Aorta (tissue), 5 donors: ENCODE results near the gene VSTM4. TPM values are rescaled to one million over a fixed set of nuclear protein-coding genes. Genes with fewer than 3 reads are reported as not detected.

Source experiments
- ATAC-seq: fragments of 200-7000 bp; cut with Tn5 transposase; one replicate; pipeline ENCODE4 v1.9.1; 2022; ENCODE audit warnings: moderate library complexity; ENCODE audit not compliant: low FRiP score
- DNase-seq, 2 donors: peaks; one replicate each; pipeline ENCODE4 v3.0.0-alpha.2; 2020
- H3K27ac ChIP-seq, 2 donors: one replicate each; pipeline ENCODE4 v1.5.1; 2013; ENCODE audit warnings: low read length in 2 of 2, mild to moderate bottlenecking in 2 of 2, moderate library complexity in 2 of 2, control low read depth in 1 of 2, inconsistent platforms in 1 of 2, low read depth in 1 of 2
- H3K27me3 ChIP-seq, 2 donors: one replicate each; pipeline ENCODE4 v1.6.1; 2013; ENCODE audit warnings: control low read depth in 1 of 2, low read length in 1 of 2, mild to moderate bottlenecking in 1 of 2, moderate library complexity in 1 of 2; ENCODE audit not compliant: insufficient read depth in 2 of 2, control insufficient read depth in 1 of 2
- H3K36me3 ChIP-seq, 2 donors: one replicate each; pipeline ENCODE4 v1.6.1; 2013; ENCODE audit warnings: control low read depth in 1 of 2, low read length in 1 of 2, mild to moderate bottlenecking in 1 of 2; ENCODE audit not compliant: insufficient read depth in 2 of 2, control insufficient read depth in 1 of 2
- H3K4me1 ChIP-seq, 2 donors: one replicate each; pipeline ENCODE4 v1.6.1; 2013; ENCODE audit warnings: low read length in 2 of 2, control low read depth in 1 of 2, mild to moderate bottlenecking in 1 of 2, moderate library complexity in 1 of 2; ENCODE audit not compliant: insufficient read depth in 2 of 2, control insufficient read depth in 1 of 2
- H3K4me3 ChIP-seq, 2 donors: one replicate each; pipeline ENCODE4 v1.5.1; 2013; ENCODE audit warnings: low read length in 2 of 2, control low read depth in 1 of 2, mild to moderate bottlenecking in 1 of 2
- H3K9me3 ChIP-seq: one replicate; pipeline ENCODE4 v1.6.1; 2013; ENCODE audit warnings: mild to moderate bottlenecking, low read length; ENCODE audit not compliant: control insufficient read depth
- WGBS, 2 donors: extraction: QIAGEN DNeasy Blood & Tissue Kit; methylation state at CpG; one replicate each; pipeline ENCODE4 v1.1.7; 2013; 5-methylcytosine and 5-hydroxymethylcytosine counted together
- intact Hi-C, 2 donors: fragments of 100-400 bp; cut with DNase I; formaldehyde crosslinking; loops; one replicate each; pipeline versions ENCODE4 v1.14.2 to v1.15.0; 2022
- polyA plus RNA-seq, 2 donors: library from polyadenylated mRNA; stranded (reverse); fragments of 200-250 nt; gene quantifications; one replicate each; pipeline ENCODE4 v1.2.3, GENCODE V29; 2013
- total RNA-seq, 2 donors: library from RNA; stranded (reverse); fragmentation: NEBNext Ultra II Directional; extraction: Animal tissue kit (Norgen Biotek cat#: 25700); gene quantifications; one replicate each; pipeline ENCODE4 v1.2.1, GENCODE V29; 2021
- donor health status: healthy with polysubstance abuse.
- donor health status: Bipolar disorder and iron deficiency.
- donor health status: DM: no; HTN: no; CAD: no.
- donor health status: DM: no; HTN: no; CAD: no.
- donor health status: DM: yes; HTN: yes; CAD: no.

VSTM4 gene
- total and polyA plus RNA-seq, 4 donors, result 8.0 to 34.2 (median 18.0) TPM

DNA sequence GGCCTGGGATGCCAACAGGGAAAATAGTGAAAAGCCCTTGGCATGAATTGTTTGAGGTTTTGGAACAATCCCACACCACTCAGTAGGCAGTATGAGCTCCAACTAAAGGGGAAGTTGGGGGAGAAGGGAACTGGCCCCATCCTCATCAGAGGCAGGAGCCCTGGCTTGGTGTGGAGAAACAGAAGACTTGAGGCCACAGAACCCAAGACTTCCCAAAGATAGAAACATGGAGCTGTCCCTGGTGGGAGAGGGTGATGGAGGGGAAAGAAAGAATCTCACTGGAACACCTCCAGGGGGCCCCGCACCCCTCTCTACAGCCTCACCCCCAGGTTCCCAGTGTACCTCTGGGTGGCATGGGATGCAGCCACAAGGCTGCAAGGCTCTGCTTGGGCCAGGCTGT is 85.7 kb downstream of the VSTM4 start:
- Histone ChIP-seq H3K27me3 (no peaks in the 10 kb centered on the region), H3K27ac (no peak overlapping the region), H3K4me3 (no peak overlapping the region), H3K9me3 (no peaks in the 10 kb centered on the region), H3K36me3 (no peaks in the 10 kb centered on the region), H3K4me1 (no peaks in the 10 kb centered on the region)
- DNase-seq, result no peak
- 100% methylated on average over 1 of the region's 1 CpG for WGBS, 2 donors
- ATAC-seq, result no peak
- intact Hi-C loops, result loop anchor here in 1 of 2 donors (10.0 kb wide), 1 partner anchor 85 kb away; the partner anchor contains the start of gene VSTM4

DNA sequence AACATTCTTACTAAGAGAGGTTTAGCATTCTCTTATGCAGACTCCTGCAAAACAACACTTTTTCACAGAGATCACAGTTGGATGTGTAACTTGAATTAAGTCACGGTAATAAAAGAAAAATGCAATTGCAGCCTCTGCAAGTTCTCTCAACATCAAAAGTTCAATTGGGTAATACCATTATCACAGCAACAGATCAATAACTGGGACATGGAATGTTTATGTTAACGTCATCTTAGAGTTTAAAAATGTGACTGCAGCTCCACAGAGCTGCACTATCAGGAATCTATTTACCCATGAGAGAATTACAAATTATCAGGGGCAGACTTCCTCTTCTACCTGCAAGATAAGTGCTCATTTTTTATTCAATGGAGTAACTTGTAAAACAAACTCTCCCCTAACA is 86.7 kb downstream of the VSTM4 start:
- Histone ChIP-seq H3K4me1 (no peaks in the 10 kb centered on the region), H3K27me3 (no peaks in the 10 kb centered on the region), H3K27ac (no peak overlapping the region), H3K9me3 (no peaks in the 10 kb centered on the region), H3K36me3 (no peaks in the 10 kb centered on the region), H3K4me3 (no peak overlapping the region)
- intact Hi-C loops, result loop anchor here in 1 of 2 donors (10.0 kb wide), 1 partner anchor 86 kb away; the partner anchor contains the start of gene VSTM4
- 89 to 91% methylated on average over 2 of the region's 2 CpGs for WGBS, 2 donors
- ATAC-seq, result no peak
- DNase-seq, result no peak

DNA sequence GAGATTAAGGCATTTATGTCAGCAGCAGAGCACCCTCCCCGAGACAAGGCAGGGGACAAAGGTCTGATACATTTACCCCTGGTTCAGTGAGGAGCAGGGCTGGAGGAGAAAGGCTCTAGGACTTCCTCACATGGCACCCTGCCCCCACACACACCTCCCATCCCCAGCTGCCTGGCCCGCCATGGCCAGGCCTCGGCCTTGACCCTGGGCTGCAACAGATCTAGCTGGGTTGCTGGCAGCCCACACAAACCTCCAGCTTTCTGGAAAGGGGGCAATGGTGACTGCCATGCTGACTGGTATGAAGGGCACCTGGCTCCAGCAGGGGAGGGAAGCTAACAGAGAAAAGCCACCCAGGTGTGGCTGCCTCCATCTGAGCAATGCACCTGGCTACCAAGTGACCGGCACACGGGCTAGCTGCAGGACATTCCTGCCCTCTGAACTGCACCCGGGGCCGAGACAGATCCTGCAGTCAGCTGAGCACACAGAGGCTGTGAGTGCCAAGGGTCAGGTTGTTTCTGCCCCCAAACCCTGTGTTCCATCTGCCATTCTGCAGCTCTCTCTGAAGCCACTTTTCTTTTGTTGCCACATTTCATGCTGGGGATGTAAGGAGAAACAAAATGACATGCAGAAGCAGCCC is 89.9 kb downstream of the VSTM4 start:
- H3K4me3 ChIP-seq, result no peak overlapping the region
- H3K4me1 ChIP-seq, result no peaks in the 10 kb centered on the region
- H3K27ac ChIP-seq, result peak overlapping the region in 1 of 2 donors; percentile 31
- no peaks in the 10 kb centered on the region for H3K27me3 ChIP-seq
- peak; percentile 20 for ATAC-seq
- DNase-seq, result no peak
- WGBS, 2 donors, result 85 to 91% methylated on average over 7 of the region's 7 CpGs
- no peaks in the 10 kb centered on the region for H3K9me3 ChIP-seq
- no peaks in the 10 kb centered on the region for H3K36me3 ChIP-seq
- intact Hi-C loops, result loop anchor here in 1 of 2 donors (10.0 kb wide), 1 partner anchor 89 kb away; the partner anchor contains the start of gene VSTM4

DNA sequence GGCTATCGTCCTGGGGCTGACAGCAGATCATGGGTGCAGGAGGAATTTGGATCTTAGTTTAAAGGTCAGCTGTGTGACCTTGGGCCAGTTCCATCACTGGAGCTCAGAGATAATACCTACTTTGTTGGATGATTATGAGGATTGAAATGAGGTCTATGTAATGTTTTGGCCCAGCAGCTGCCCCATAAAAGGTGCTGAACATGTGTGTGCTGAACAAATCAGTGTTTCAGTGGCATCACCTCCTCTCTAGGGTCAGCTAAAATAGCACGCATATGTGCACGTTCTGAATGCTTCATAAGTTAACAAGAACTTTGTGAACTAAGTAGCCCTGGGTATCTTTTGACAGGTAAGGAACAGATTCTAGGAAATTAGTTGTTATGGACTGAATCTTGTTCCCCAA is 90.8 kb downstream of the VSTM4 start:
- Histone ChIP-seq H3K9me3 (no peaks in the 10 kb centered on the region), H3K27me3 (no peaks in the 10 kb centered on the region), H3K4me1 (no peaks in the 10 kb centered on the region), H3K4me3 (no peak overlapping the region), H3K27ac (peak overlapping the region; percentile 71 to 83), H3K36me3 (no peaks in the 10 kb centered on the region)
- ATAC-seq (no peak), DNase-seq (no peak)
- WGBS, 2 donors, result 19 to 35% methylated on average over 3 of the region's 3 CpGs
- intact Hi-C loops, result loop anchor here in 1 of 2 donors (10.0 kb wide), 1 partner anchor 90 kb away; the partner anchor contains the start of gene VSTM4

DNA sequence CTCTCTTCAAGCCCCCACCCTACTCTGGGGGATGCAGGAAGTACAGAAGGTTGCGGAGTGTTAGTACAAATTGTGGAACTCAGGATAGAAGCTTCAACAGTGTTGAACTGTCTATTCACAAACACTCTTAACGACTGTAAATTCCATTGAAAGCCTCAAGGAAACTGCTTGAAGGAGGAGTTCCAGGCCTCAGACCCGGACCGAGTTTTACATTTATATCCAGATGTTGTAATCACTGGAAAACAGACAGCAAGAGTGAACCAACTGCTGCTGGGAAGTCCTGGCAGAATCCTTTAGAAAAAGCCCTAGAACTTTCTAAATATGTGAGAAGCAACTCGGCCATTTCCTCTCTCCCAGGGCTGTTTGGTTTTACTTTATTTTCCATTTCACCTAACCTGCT is 91.6 kb downstream of the VSTM4 start:
- Histone ChIP-seq H3K4me3 (no peak overlapping the region), H3K4me1 (no peaks in the 10 kb centered on the region), H3K36me3 (no peaks in the 10 kb centered on the region), H3K9me3 (no peaks in the 10 kb centered on the region), H3K27me3 (no peaks in the 10 kb centered on the region), H3K27ac (peak overlapping the region; percentile 32 to 83)
- DNase-seq (no peak), ATAC-seq (peak; percentile 69)
- intact Hi-C loops, result loop anchor here in 1 of 2 donors (10.0 kb wide), 1 partner anchor 91 kb away; the partner anchor contains the start of gene VSTM4
- WGBS, 2 donors, result 17 to 21% methylated on average over 5 of the region's 5 CpGs

DNA sequence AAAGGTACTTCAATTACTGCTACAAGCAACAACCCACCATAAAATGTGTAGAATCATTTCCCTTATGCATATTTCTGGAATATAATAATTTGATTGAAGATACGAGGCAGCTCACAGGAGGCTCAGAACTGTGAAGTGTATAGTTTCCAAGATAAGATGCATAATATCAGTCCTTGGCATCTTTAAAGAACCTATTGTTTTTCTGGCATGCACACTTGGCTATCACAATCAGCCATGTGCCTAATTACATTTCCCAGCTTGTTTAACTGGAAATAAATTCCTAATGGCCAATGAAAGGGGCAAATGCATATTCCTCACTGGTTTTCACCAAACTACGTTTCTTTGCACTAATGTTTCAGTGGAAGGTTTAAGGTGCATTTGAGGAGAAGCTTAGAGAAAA is 92.3 kb downstream of the VSTM4 start:
- Histone ChIP-seq H3K9me3 (no peaks in the 10 kb centered on the region), H3K36me3 (peaks cover 0 to 2% of the 10 kb centered on the region in 2 donors), H3K4me3 (no peak overlapping the region), H3K27ac (no peak overlapping the region), H3K4me1 (no peaks in the 10 kb centered on the region), H3K27me3 (no peaks in the 10 kb centered on the region)
- no peak for ATAC-seq
- WGBS, 2 donors, result 40 to 51% methylated on average over 2 of the region's 2 CpGs
- intact Hi-C loops, result loop anchor here in 1 of 2 donors (10.0 kb wide), 1 partner anchor 92 kb away; the partner anchor contains the start of gene VSTM4
- DNase-seq, result no peak

DNA sequence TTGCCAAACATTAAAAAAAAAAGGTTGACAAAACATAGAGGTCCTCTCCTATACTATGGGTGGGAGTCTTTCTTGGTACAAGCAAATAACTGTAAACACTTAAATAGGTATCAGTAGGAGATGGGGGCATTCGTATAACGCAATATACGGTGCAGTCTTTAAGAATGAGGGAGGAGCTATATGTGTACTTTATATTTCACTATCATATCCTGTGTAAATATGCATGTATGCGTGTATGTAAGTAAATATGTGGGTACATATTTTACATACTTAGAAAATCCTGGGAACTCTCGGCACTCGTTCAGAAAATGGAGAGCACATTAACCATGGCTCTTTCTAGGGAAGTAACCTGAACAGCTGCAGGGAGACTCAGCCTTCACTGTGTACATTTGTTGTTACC is 93.6 kb downstream of the VSTM4 start:
- intact Hi-C loops, result loop anchor here in 1 of 2 donors (10.0 kb wide), 1 partner anchor 93 kb away; the partner anchor contains the start of gene VSTM4
- no peaks in the 10 kb centered on the region for H3K4me1 ChIP-seq
- ATAC-seq, result no peak
- DNase-seq, result no peak
- WGBS, 2 donors, result 87 to 88% methylated on average over 6 of the region's 6 CpGs
- peaks cover 0 to 2% of the 10 kb centered on the region in 2 donors for H3K36me3 ChIP-seq
- H3K27me3 ChIP-seq, result no peaks in the 10 kb centered on the region
- no peak overlapping the region for H3K27ac ChIP-seq
- no peak overlapping the region for H3K4me3 ChIP-seq
- no peaks in the 10 kb centered on the region for H3K9me3 ChIP-seq

DNA sequence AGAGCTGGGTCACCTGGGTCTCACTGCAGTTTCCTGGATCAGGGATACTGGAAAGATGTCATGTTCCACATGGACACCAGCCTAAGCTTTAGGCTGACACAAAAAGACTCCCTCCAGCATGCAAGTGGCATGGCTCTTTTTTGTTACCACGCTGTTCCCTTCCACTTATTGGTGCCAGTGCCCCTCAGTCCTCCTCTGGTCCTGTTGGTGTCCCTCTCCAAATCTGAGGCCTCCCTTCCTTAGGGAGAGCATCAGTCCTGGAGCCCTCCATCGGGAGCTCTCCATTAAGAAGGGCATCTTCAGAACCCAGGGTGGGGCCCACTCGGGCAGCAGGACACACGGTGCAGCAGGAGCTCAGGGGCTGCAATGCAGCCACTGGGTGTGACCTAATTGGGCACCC is 99.6 kb downstream of the VSTM4 start:
- Histone ChIP-seq H3K4me3 (no peak overlapping the region), H3K27ac (no peak overlapping the region), H3K27me3 (no peaks in the 10 kb centered on the region), H3K36me3 (peaks cover 0 to 2% of the 10 kb centered on the region in 2 donors), H3K4me1 (peaks cover 0 to 3% of the 10 kb centered on the region in 2 donors), H3K9me3 (no peaks in the 10 kb centered on the region)
- WGBS, 2 donors, result 96 to 98% methylated on average over 4 of the region's 4 CpGs
- ATAC-seq (no peak), DNase-seq (no peak)
- intact Hi-C loops, result no loop called here

DNA sequence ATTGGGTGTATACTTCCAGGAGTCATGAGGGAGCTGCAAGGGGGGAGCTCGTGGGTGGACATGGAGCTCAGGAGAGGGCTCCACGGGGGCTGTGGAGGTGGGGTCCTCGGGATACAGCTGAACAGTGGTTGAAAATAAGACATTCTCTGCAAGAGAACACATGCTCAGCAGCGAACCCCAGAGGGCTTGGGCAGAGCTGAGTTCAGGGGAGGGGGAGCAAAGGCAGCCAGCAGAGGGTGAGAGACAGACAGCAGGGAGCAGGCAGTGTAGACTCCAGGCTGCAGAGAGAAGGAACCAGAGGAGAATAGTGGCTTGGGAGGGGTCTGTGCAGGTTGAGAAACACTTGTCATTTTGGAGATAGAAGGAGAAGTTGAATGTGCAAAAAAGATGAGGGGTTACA is 102.7 kb downstream of the VSTM4 start:
- intact Hi-C loops, result no loop called here
- Histone ChIP-seq H3K4me3 (no peak overlapping the region), H3K4me1 (peaks cover 0 to 11% of the 10 kb centered on the region in 2 donors), H3K27me3 (no peaks in the 10 kb centered on the region), H3K9me3 (no peaks in the 10 kb centered on the region), H3K27ac (no peak overlapping the region), H3K36me3 (no peaks in the 10 kb centered on the region)
- WGBS, 2 donors, result 61 to 73% methylated on average over 4 of the region's 4 CpGs
- ATAC-seq, result no peak
- no peak for DNase-seq
